Neural cell (in vitro differentiated cells): ENCODE results near the gene LENEP. TPM values are rescaled to one million over a fixed set of nuclear protein-coding genes. Genes with fewer than 3 reads are reported as not detected.
"Not testable (repeated sequence)": the region's sequence is repeated elsewhere in the genome, so short reads cannot be mapped to it uniquely, and the experiment has no call there.

Experiments
- H2AFZ ChIP-seq: fragments of 200-600, 300-800 bp; sonication (generic), shearing (Covaris generic); 2 replicates; pipeline ENCODE4 v1.6.0; 2014; ENCODE audit warnings: low read depth, mild to moderate bottlenecking, antibody characterized with exemption, low read length, moderate library complexity
- H3F3A ChIP-seq: fragments of 200-600 bp; shearing (Covaris generic); 2 replicates; pipeline ENCODE4 v1.6.1; 2016; ENCODE audit warnings: mild to moderate bottlenecking, moderate library complexity, mixed read lengths, antibody characterized with exemption, low read length; ENCODE audit not compliant: insufficient read depth, poor library complexity, severe bottlenecking
- H3K27ac ChIP-seq: fragments of 200-600, 300-800 bp; sonication (generic), shearing (Covaris generic); 2 replicates; pipeline ENCODE4 v1.5.1; 2014; ENCODE audit warnings: mild to moderate bottlenecking, low read length, moderate library complexity
- H3K27me3 ChIP-seq: fragments of 300-800, 200-600 bp; sonication (generic), shearing (Covaris generic); 2 replicates; pipeline ENCODE4 v1.6.0; 2014; ENCODE audit warnings: mild to moderate bottlenecking, low read depth, low read length, moderate library complexity; ENCODE audit not compliant: insufficient read depth
- H3K36me3 ChIP-seq: fragments of 300-800, 200-600 bp; sonication (generic), shearing (Covaris generic); 2 replicates; pipeline ENCODE4 v1.5.1; 2014; ENCODE audit warnings: mild to moderate bottlenecking, antibody characterized with exemption, low read length, moderate library complexity; ENCODE audit not compliant: insufficient read depth
- H3K4me2 ChIP-seq: fragments of 300-800, 200-600 bp; sonication (generic), shearing (Covaris generic); 2 replicates; pipeline ENCODE4 v1.6.0; 2014; ENCODE audit warnings: mild to moderate bottlenecking, low read length
- H3K4me3 ChIP-seq: fragments of 300-800, 200-600 bp; sonication (generic), shearing (Covaris generic); 2 replicates; pipeline ENCODE4 v1.5.1; 2014; ENCODE audit warnings: mild to moderate bottlenecking, low read length, moderate library complexity
- H3K79me2 ChIP-seq: fragments of 200-600 bp; shearing (Covaris generic); replicated peaks from 2 replicates; pipeline ENCODE4 v1.6.0; 2014; ENCODE audit warnings: mild to moderate bottlenecking, low read length, moderate library complexity; ENCODE audit not compliant: insufficient read depth
- H3K9ac ChIP-seq: fragments of 300-800, 200-600 bp; sonication (generic), shearing (Covaris generic); 2 replicates; pipeline ENCODE4 v1.6.1; 2016; ENCODE audit warnings: mild to moderate bottlenecking, low read length, mixed read lengths
- H3K9me2 ChIP-seq: fragments of 200-600 bp; shearing (Covaris generic); 2 replicates; pipeline ENCODE4 v1.6.1; 2016; ENCODE audit warnings: mild to moderate bottlenecking, low read length, mixed read lengths; ENCODE audit not compliant: insufficient read depth
- H3K9me3 ChIP-seq: fragments of 200-600, 300-800 bp; sonication (generic), shearing (Covaris generic); 2 replicates; pipeline ENCODE4 v1.6.1; 2016; ENCODE audit warnings: mild to moderate bottlenecking, mixed run types, low read length, moderate library complexity, mixed read lengths
- H4K20me1 ChIP-seq: fragments of 200-600 bp; shearing (Covaris generic); 2 replicates; pipeline ENCODE4 v1.6.1; 2016; ENCODE audit warnings: mild to moderate bottlenecking, mixed run types; ENCODE audit not compliant: insufficient read depth
- CTCF ChIP-seq: fragments of 450-650 bp; IDR thresholded peaks from 2 replicates; pipeline ENCODE4 v1.5.1; 2014; ENCODE audit warnings: antibody characterized with exemption, mild to moderate bottlenecking, moderate library complexity; ENCODE audit not compliant: poor library complexity, severe bottlenecking
- EP300 ChIP-seq: fragments of 450-650 bp; conservative IDR thresholded peaks from 2 replicates; pipeline ENCODE4 v1.6.1; 2014; ENCODE audit warnings: antibody characterized with exemption, mild to moderate bottlenecking, moderate library complexity; ENCODE audit not compliant: poor library complexity, severe bottlenecking
- EZH2 ChIP-seq: fragments of 200-600, 300-800 bp; shearing (Covaris generic), sonication (generic); IDR thresholded peaks from 2 replicates; pipeline ENCODE4 v1.6.1; 2014; ENCODE audit warnings: antibody characterized with exemption, low read length, borderline replicate concordance, mild to moderate bottlenecking; ENCODE audit not compliant: insufficient read depth, poor library complexity, severe bottlenecking
- MXI1 ChIP-seq: fragments of 450-650 bp; conservative IDR thresholded peaks from 2 replicates; pipeline ENCODE4 v1.6.1; 2014; ENCODE audit warnings: antibody characterized with exemption, mild to moderate bottlenecking; ENCODE audit not compliant: poor library complexity, severe bottlenecking
- POLR2AphosphoS5 ChIP-seq: IDR thresholded peaks from 2 replicates; pipeline ENCODE4 v1.6.1; 2012
- RAD21 ChIP-seq: fragments of 450-650 bp; conservative IDR thresholded peaks from 2 replicates; pipeline ENCODE4 v1.6.1; 2014; ENCODE audit warnings: antibody characterized with exemption, mild to moderate bottlenecking, moderate library complexity
- REST ChIP-seq: IDR thresholded peaks from 2 replicates; pipeline ENCODE4 v1.6.1; 2012; ENCODE audit warnings: borderline replicate concordance
- SMC3 ChIP-seq: fragments of 450-650 bp; conservative IDR thresholded peaks from 2 replicates; pipeline ENCODE4 v1.6.1; 2014; ENCODE audit warnings: antibody characterized with exemption, mild to moderate bottlenecking, moderate library complexity; ENCODE audit not compliant: poor library complexity
- TAF1 ChIP-seq: IDR thresholded peaks from 2 replicates; pipeline ENCODE4 v1.6.1; 2012; ENCODE audit warnings: low read depth
- polyA plus RNA-seq: library from polyadenylated mRNA; depleted of rRNA; stranded (reverse); fragments of >200 nt; gene quantifications from 2 replicates; pipeline ENCODE4 v1.2.3, GENCODE V29; 2014

Gene LENEP
- polyA plus RNA-seq, 1 donor from 2014 or later, result not detected

GRCh38 chr1:154982897-154983648 is 10.3 kb upstream of the LENEP start, which contains the start of gene FLAD1:
FLAD1 (plus strand) TSS chr1:154983344; CDS start chr1:154983695, 351 bp downstream.
- Histone ChIP-seq H3K36me3 (no peaks in the 10 kb centered on the region), H3K4me2 (peak within 1 kb of the TSS; percentile 85), H2AFZ (peak within 1 kb of the TSS; percentile 66), H3K9ac (peak within 1 kb of the TSS; percentile 86), H3K4me3 (peak within 1 kb of the TSS; percentile 94), H3K9me3 (no peaks in the 10 kb centered on the region), H3K27me3 (no peaks in the 10 kb centered on the region), H3K79me2 (peaks cover 17% of the 10 kb centered on the region), H3F3A (no peaks in the 10 kb centered on the region), H4K20me1 (no peaks in the 10 kb centered on the region), H3K27ac (peak within 1 kb of the TSS; percentile 92), H3K9me2 (no peaks in the 10 kb centered on the region)
- TF ChIP-seq REST (peak; percentile 77), MXI1 (peak; percentile 97), EP300 (peak; percentile 22), SMC3 (no peak), TAF1 (peak; percentile 68), CTCF (no peak), RAD21 (peak; percentile 26), POLR2AphosphoS5 (peak; percentile 87), EZH2 (no peak)

GRCh38 chr1:154983776-154984466 is 9.5 kb upstream of the LENEP start:
- H2AFZ ChIP-seq, result peak overlapping the region; percentile 66
- H3K9me3 ChIP-seq, result no peaks in the 10 kb centered on the region
- H3K4me2 ChIP-seq, result peak overlapping the region; percentile 85
- no peaks in the 10 kb centered on the region for H3K27me3 ChIP-seq
- H4K20me1 ChIP-seq, result no peaks in the 10 kb centered on the region
- no peaks in the 10 kb centered on the region for H3K36me3 ChIP-seq
- H3K9ac ChIP-seq, result peak overlapping the region; percentile 86
- H3K4me3 ChIP-seq, result peak overlapping the region; percentile 94
- H3K9me2 ChIP-seq, result no peaks in the 10 kb centered on the region
- H3K79me2 ChIP-seq, result peaks cover 17% of the 10 kb centered on the region
- TF ChIP-seq EP300 (no peak), CTCF (peak; percentile 9)
- H3K27ac ChIP-seq, result peak overlapping the region; percentile 92
- no peaks in the 10 kb centered on the region for H3F3A ChIP-seq

- H4K20me1 ChIP-seq, H2AFZ ChIP-seq, H3K27me3 ChIP-seq, H3K9ac ChIP-seq, H3F3A ChIP-seq, H3K4me3 ChIP-seq, H3K4me2 ChIP-seq, H3K9me3 ChIP-seq, H3K27ac ChIP-seq, H3K36me3 ChIP-seq, H3K9me2 ChIP-seq: not testable (repeated sequence)
- H3K79me2 ChIP-seq, result peaks cover 17% of the 10 kb centered on the region
Observed at GRCh38 chr1:154986736-154987135, 6.7 kb upstream of the LENEP start.
